Activated CD4-positive, alpha-beta T cell treated with anti-CD3 and anti-CD28 coated beads for 48 hours (primary cell): ENCODE measurements around the gene DFFB.

ENCODE experiments used
- DNase-seq: peaks from one replicate; pipeline ENCODE4 v3.0.0-alpha.2; 2020

Gene DFFB

GRCh38 chr1:3931007-3931912, 74.0 kb downstream of the DFFB start:
- DNase-seq: no peak

GRCh38 chr1:3932156-3932919, 75.1 kb downstream of the DFFB start:
- no peak for DNase-seq
